Peyer's patch (tissue), 4 donors: Measurements from ENCODE around the gene KCNQ1. TPM values are rescaled to one million over a fixed set of nuclear protein-coding genes. Genes with fewer than 3 reads are reported as not detected.
A peak's percentile ranks its signal among the peaks of the same experiment; 100 is the strongest.

Source experiments
- DNase-seq, 3 donors: peaks; one replicate each; pipeline ENCODE4 v3.0.0-alpha.2; 2017 to 2019
- H3K27ac ChIP-seq, 4 donors: fragments of 200-600 bp; sonication (generic); one replicate each; pipeline ENCODE4 v1.5.1; 2016 to 2019
- H3K27me3 ChIP-seq, 2 donors: fragments of 200-600 bp; sonication (generic); one replicate each; pipeline ENCODE4 v1.5.1; 2019
- H3K36me3 ChIP-seq, 3 donors: fragments of 200-600 bp; sonication (generic); one replicate each; pipeline ENCODE4 v1.5.1; 2016 to 2019
- H3K4me1 ChIP-seq, 4 donors: fragments of 200-600 bp; sonication (generic); one replicate each; pipeline ENCODE4 v1.5.1; 2016 to 2019
- H3K4me3 ChIP-seq, 4 donors: fragments of 200-600 bp; sonication (generic); 1 replicate in 3 of 4; 2 replicates in 1 of 4; pipeline ENCODE4 v1.5.1; 2016 to 2019; ENCODE audit warnings: mild to moderate bottlenecking in 1 of 4
- H3K9me3 ChIP-seq, 4 donors: fragments of 200-600 bp; sonication (generic); one replicate each; pipeline ENCODE4 v1.5.1; 2016 to 2019; ENCODE audit warnings: mild to moderate bottlenecking in 1 of 4
- POLR2A ChIP-seq, 2 donors: fragments of 450-650 bp; IDR thresholded peaks; one replicate each; pipeline ENCODE4 v1.5.1; 2017; ENCODE audit warnings: antibody characterized with exemption in 2 of 2, mild to moderate bottlenecking in 2 of 2, moderate library complexity in 2 of 2
- total RNA-seq, 4 donors: library from RNA; depleted of rRNA; stranded (reverse); fragments of >200 nt; gene quantifications; one replicate each; pipeline ENCODE4 v1.1.0, GENCODE V29; 2016
- TF ChIP-seq, protein P1 (sequence below), 6 experiments: fragments of 450-650 bp in 4 of 6; fragments of 200-600 bp in 2 of 6; sonication (generic) in 1 of 6; IDR thresholded peaks; one replicate each; pipeline ENCODE4 v1.5.1; 2017 to 2019; ENCODE audit warnings: antibody characterized with exemption in 6 of 6, mild to moderate bottlenecking in 3 of 6, moderate library complexity in 1 of 6

The KCNQ1 gene
- total RNA-seq, 4 donors from 2014 or later = 50.6 to 66.4 (median 54.2) TPM

DNA sequence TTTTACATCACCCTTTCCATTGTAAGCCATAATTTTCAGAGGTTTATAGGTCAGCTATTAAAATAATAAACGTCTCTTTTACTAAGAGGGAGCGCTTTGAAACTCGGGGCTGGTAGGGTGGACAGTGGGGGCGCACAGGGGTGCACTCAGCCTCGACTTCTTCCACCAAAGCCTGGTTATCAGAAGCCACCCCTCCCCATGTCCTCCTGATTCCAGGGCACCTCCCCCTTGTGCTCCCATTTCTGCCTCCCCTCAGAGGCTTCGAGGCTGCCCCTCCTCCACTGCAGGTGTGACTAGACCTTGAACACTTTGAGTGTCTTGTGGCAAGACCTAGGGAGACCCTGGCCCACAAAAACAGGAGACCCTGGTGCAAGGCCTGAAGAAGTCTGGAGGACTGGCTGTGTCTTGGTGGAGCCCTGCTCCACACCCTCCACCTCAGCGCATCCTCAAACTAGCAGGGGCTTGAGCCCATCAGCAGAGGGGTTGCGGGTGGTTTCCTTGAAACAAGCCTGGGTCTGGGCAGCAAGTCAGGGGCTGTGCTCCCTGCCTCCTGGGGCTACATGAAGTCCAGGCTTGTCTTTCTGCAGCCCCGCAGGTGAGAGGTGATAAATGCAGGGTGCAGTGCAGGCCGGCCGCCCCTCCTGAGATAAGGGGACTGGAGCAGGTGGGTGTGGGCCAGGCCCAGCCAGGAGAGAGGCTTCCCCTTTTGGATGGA, 437.7 kb downstream of the KCNQ1 start:
- no peaks in the 10 kb centered on the region for H3K9me3 ChIP-seq
- no peaks in the 10 kb centered on the region for H3K27me3 ChIP-seq
- no peaks in the 10 kb centered on the region for H3K36me3 ChIP-seq
- no peak for DNase-seq
- peak overlapping the region in 1 of 4 donors; percentile 73 for H3K4me3 ChIP-seq
- H3K4me1 ChIP-seq = peaks cover 0 to 23% (median 6%) of the 10 kb centered on the region in 4 donors
- TF ChIP-seq, protein P1, sequence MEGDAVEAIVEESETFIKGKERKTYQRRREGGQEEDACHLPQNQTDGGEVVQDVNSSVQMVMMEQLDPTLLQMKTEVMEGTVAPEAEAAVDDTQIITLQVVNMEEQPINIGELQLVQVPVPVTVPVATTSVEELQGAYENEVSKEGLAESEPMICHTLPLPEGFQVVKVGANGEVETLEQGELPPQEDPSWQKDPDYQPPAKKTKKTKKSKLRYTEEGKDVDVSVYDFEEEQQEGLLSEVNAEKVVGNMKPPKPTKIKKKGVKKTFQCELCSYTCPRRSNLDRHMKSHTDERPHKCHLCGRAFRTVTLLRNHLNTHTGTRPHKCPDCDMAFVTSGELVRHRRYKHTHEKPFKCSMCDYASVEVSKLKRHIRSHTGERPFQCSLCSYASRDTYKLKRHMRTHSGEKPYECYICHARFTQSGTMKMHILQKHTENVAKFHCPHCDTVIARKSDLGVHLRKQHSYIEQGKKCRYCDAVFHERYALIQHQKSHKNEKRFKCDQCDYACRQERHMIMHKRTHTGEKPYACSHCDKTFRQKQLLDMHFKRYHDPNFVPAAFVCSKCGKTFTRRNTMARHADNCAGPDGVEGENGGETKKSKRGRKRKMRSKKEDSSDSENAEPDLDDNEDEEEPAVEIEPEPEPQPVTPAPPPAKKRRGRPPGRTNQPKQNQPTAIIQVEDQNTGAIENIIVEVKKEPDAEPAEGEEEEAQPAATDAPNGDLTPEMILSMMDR (IDR thresholded peaks at IDR 0.05) = no peak
- no peak for TF ChIP-seq POLR2A (IDR thresholded peaks at IDR 0.05)
- H3K27ac ChIP-seq = no peak overlapping the region

DNA sequence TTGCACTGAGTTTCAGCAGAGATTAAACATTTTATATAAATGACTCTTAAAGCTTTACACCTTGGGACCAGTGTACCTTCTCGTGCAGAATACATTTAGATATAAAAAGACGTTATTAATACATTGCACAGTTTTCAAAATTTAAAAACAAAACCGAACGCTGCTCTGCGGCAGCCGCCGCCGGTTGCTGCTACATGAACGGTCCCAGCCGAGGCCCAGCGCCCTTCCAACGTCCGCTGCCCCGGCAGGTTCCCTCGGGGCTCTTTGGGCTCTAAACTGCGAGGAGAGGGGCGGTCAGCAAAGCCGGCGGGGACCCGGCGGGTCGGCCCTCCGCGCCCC, 438.8 kb downstream of the KCNQ1 start:
- Histone ChIP-seq H3K4me3 (peak overlapping the region; percentile 57 to 73 (median 72)), H3K27ac (peak overlapping the region in 3 of 4 donors; percentile 69 to 83 (median 83)), H3K27me3 (no peaks in the 10 kb centered on the region), H3K4me1 (peaks cover 0 to 23% (median 6%) of the 10 kb centered on the region in 4 donors), H3K9me3 (no peaks in the 10 kb centered on the region), H3K36me3 (no peaks in the 10 kb centered on the region)
- TF ChIP-seq, protein P1 (IDR thresholded peaks at IDR 0.05) = no peak
- TF ChIP-seq POLR2A (IDR thresholded peaks at IDR 0.05) = no peak
- no peak for DNase-seq

DNA sequence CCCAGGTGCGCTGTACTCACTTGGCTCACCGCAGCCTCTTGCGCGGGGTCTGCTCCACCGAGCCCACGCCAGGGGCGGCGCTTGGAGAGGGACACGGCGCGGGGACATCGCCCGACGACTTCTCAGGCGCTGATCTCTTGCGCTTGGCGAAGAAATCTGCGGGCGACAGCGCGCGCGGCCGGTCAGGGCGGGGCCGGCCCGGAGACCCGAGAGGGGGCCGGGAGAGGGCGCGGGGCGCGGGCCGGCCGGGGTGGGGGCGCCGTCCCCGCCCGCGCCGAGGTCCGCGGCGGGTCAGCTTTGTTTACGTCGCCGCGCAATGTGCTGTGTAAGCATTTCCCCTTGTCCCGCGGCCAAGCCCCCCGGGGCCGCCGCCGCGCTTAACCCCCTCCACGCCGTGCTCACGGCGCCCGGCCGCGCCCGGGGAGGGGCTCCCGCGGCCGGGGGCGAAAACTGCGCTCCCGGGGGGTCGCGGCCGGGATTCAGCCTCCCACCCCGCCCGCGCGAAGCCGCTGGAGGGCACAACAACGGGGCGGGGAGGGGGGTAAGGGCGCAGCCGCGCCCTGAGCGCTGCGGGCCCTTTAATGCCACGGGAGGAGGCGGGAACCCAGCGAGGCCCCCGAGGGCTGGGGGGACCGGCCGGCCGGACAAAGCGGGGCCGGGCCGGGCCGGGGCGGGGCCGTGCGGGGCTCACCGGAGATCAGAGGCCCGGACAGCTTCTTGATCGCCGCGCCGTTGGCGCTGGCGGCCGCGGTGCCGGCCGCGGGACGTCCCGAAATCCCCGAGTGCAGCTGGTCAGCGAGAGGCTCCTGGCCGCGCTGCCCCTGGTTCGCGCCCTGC, 439.4 kb downstream of the KCNQ1 start:
- DNase-seq = no peak
- H3K4me3 ChIP-seq = peak overlapping the region; percentile 57 to 73 (median 72)
- TF ChIP-seq, protein P1 (IDR thresholded peaks at IDR 0.05) = no peak
- TF ChIP-seq POLR2A (IDR thresholded peaks at IDR 0.05) = no peak
- no peaks in the 10 kb centered on the region for H3K9me3 ChIP-seq
- peak overlapping the region; percentile 64 to 83 (median 76) for H3K27ac ChIP-seq
- no peaks in the 10 kb centered on the region for H3K36me3 ChIP-seq
- no peaks in the 10 kb centered on the region for H3K27me3 ChIP-seq
- peaks cover 0 to 23% (median 6%) of the 10 kb centered on the region in 4 donors for H3K4me1 ChIP-seq

DNA sequence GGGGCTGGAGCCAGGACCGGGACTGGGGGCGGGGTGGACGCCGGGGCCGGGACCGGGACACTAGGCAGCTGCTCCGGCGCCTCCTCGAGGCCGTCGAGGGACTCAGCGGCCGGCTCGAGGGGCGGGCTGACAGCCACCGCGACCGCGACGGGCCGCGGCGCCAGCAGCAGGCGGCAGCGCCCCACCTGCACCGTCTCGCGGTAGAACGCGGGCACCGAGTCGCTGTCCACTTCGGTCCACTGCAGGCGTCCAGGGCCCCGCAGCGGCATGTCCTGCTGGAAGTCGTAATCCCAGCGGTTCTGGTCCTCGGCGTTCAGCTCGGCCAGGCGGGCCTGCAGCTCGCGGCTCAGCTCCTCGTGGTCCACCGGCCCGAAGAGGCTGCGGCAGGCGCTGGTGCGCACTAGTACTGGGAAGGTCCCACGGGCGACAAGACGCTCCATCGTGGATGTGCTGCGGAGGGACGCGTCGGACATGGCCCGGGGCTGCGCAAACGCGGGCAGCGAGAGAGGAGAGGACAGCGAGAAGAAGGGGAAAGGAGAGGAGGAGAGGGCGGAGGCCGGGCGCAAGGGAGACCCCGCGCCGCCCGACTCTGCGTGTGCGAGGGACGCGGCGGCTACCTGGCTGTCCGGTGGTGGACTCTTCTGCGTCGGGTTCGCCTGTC, 440.3 kb downstream of the KCNQ1 start:
- Histone ChIP-seq H3K4me1 (peaks cover 0 to 23% (median 6%) of the 10 kb centered on the region in 4 donors), H3K27me3 (no peaks in the 10 kb centered on the region), H3K4me3 (peak overlapping the region; percentile 50 to 73 (median 72)), H3K36me3 (no peaks in the 10 kb centered on the region), H3K27ac (peak overlapping the region; percentile 62 to 83 (median 79)), H3K9me3 (no peaks in the 10 kb centered on the region)
- DNase-seq = peak in 2 of 3 donors; percentile 74 to 83
- TF ChIP-seq, protein P1 (IDR thresholded peaks at IDR 0.05) = peak in 4 of 6 experiments; percentile 26 to 61 (median 55)
- no peak for TF ChIP-seq POLR2A (IDR thresholded peaks at IDR 0.05)

DNA sequence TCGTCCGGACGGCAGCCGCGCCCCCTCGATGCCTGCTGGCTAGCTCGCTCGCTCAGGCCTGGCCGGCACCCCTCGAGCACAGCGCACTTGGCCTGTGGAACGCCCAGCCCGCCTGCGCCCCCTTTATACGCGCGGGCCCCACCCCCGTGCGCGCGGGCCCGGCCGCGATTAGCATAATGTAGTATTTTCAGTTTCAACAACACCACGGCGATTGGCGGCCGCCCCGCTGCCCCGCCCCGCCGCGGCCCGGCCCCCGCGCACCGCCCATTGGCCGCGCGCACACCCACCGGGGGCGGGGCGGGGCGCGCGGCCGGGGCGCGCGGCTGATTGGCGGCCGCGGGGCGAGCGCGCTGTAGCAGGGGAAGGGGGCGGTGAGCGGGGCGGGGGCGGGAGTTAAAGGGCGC, 440.9 kb downstream of the KCNQ1 start, which contains the start of gene CDKN1C:
Gene CDKN1C (minus strand): TSS at position 98 of the 404 bp plus-strand sequence. CDS start 319 bp downstream, outside the sequence.
- TF ChIP-seq POLR2A (IDR thresholded peaks at IDR 0.05) = peak; percentile 61 to 84
- TF ChIP-seq, protein P1 (IDR thresholded peaks at IDR 0.05) = no peak
- Histone ChIP-seq H3K9me3 (no peaks in the 10 kb centered on the region), H3K4me3 (peak within 1 kb of the TSS; percentile 57 to 73 (median 72)), H3K36me3 (no peaks in the 10 kb centered on the region), H3K27me3 (no peaks in the 10 kb centered on the region), H3K27ac (peak within 1 kb of the TSS; percentile 64 to 83 (median 79)), H3K4me1 (peaks cover 0 to 23% (median 8%) of the 10 kb centered on the region in 4 donors)
- DNase-seq = peak; percentile 80 to 93 (median 90)
